Esophagus (tissue), 2 donors: Measurements from ENCODE around the gene NLGN1. TPM values are rescaled to one million over a fixed set of nuclear protein-coding genes. Genes with fewer than 3 reads are reported as not detected.

Experiments
- H3K27ac ChIP-seq, 2 donors: one replicate each; pipeline ENCODE4 v1.5.1; 2013; ENCODE audit warnings: low read depth in 2 of 2, mild to moderate bottlenecking in 2 of 2, inconsistent platforms in 1 of 2, low read length in 1 of 2, moderate library complexity in 1 of 2
- H3K27me3 ChIP-seq, 2 donors: one replicate each; pipeline ENCODE4 v1.6.1; 2013; ENCODE audit warnings: low read length in 2 of 2, control low read depth in 1 of 2, mild to moderate bottlenecking in 1 of 2; ENCODE audit not compliant: insufficient read depth in 2 of 2, control insufficient read depth in 1 of 2
- H3K36me3 ChIP-seq, 2 donors: one replicate each; pipeline ENCODE4 v1.6.1; 2013; ENCODE audit warnings: low read length in 1 of 2; ENCODE audit not compliant: control insufficient read depth in 2 of 2, insufficient read depth in 2 of 2
- H3K4me1 ChIP-seq, 2 donors: one replicate each; pipeline ENCODE4 v1.6.1; 2013; ENCODE audit warnings: low read length in 1 of 2; ENCODE audit not compliant: control insufficient read depth in 2 of 2, insufficient read depth in 2 of 2
- H3K4me3 ChIP-seq, 2 donors: one replicate each; pipeline ENCODE4 v1.5.1; 2013; ENCODE audit warnings: low read length in 2 of 2, mild to moderate bottlenecking in 2 of 2, low read depth in 1 of 2, moderate library complexity in 1 of 2
- H3K9me3 ChIP-seq, 2 donors: one replicate each; pipeline ENCODE4 v1.6.1; 2013; ENCODE audit warnings: mild to moderate bottlenecking in 2 of 2, low read depth in 1 of 2, low read length in 1 of 2, moderate library complexity in 1 of 2; ENCODE audit not compliant: control insufficient read depth in 2 of 2, insufficient read depth in 1 of 2
- WGBS, 2 donors: extraction: QIAGEN DNeasy Blood & Tissue Kit; methylation state at CpG; one replicate each; pipeline ENCODE4 v1.1.7; 2013; 5-methylcytosine and 5-hydroxymethylcytosine counted together
- polyA plus RNA-seq, 2 donors: library from polyadenylated mRNA; stranded (reverse); fragments of 200-250 nt; gene quantifications; one replicate each; pipeline ENCODE4 v1.2.3, GENCODE V29; 2013
- donor health status: healthy with polysubstance abuse.
- donor health status: Bipolar disorder and iron deficiency.

The NLGN1 gene
- polyA plus RNA-seq, 2 donors = 0.26 to 0.46 TPM

GRCh38 chr3:173780067-173780466, 382.5 kb downstream of the NLGN1 start:
- H3K4me1 ChIP-seq = no peaks in the 10 kb centered on the region
- H3K9me3 ChIP-seq = no peaks in the 10 kb centered on the region
- H3K36me3 ChIP-seq = no peaks in the 10 kb centered on the region
- WGBS, 2 donors = 76 to 85% methylated on average over 3 of the region's 3 CpGs
- H3K4me3 ChIP-seq = no peak overlapping the region
- no peak overlapping the region for H3K27ac ChIP-seq
- H3K27me3 ChIP-seq = no peaks in the 10 kb centered on the region

GRCh38 chr3:173785004-173785403, 387.5 kb downstream of the NLGN1 start:
- H3K36me3 ChIP-seq = no peaks in the 10 kb centered on the region
- no peak overlapping the region for H3K27ac ChIP-seq
- H3K27me3 ChIP-seq = no peaks in the 10 kb centered on the region
- no peak overlapping the region for H3K4me3 ChIP-seq
- H3K4me1 ChIP-seq = no peaks in the 10 kb centered on the region
- no peaks in the 10 kb centered on the region for H3K9me3 ChIP-seq
- WGBS, 2 donors = 71 to 77% methylated on average over 3 of the region's 3 CpGs

GRCh38 chr3:173789530-173790162, 392.1 kb downstream of the NLGN1 start:
- Histone ChIP-seq H3K4me1 (no peaks in the 10 kb centered on the region), H3K27me3 (no peaks in the 10 kb centered on the region), H3K9me3 (no peaks in the 10 kb centered on the region), H3K4me3 (no peak overlapping the region), H3K36me3 (no peaks in the 10 kb centered on the region), H3K27ac (no peak overlapping the region)
- 65 to 67% methylated on average over 2 of the region's 2 CpGs for WGBS, 2 donors

GRCh38 chr3:173793963-173794362, 396.4 kb downstream of the NLGN1 start:
- WGBS, 2 donors = 68 to 76% methylated on average over 2 of the region's 2 CpGs

GRCh38 chr3:173796405-173796804, 398.9 kb downstream of the NLGN1 start:
- H3K4me1 ChIP-seq = no peaks in the 10 kb centered on the region
- 75 to 83% methylated on average over 1 of the region's 1 CpG for whole genome bisulfite sequencing, 2 donors
- no peaks in the 10 kb centered on the region for H3K36me3 ChIP-seq
- no peak overlapping the region for H3K4me3 ChIP-seq
- no peak overlapping the region for H3K27ac ChIP-seq
- H3K27me3 ChIP-seq = no peaks in the 10 kb centered on the region
- H3K9me3 ChIP-seq = no peaks in the 10 kb centered on the region

More at GRCh38 chr3:173793963-173794362, 396.4 kb downstream of the NLGN1 start:
- Histone ChIP-seq H3K36me3 (no peaks in the 10 kb centered on the region), H3K4me3 (no peak overlapping the region), H3K4me1 (no peaks in the 10 kb centered on the region), H3K27me3 (no peaks in the 10 kb centered on the region), H3K27ac (no peak overlapping the region), H3K9me3 (no peaks in the 10 kb centered on the region)

- Histone ChIP-seq H3K27ac (no peak overlapping the region), H3K4me3 (no peak overlapping the region), H3K27me3 (no peaks in the 10 kb centered on the region), H3K4me1 (no peaks in the 10 kb centered on the region), H3K36me3 (no peaks in the 10 kb centered on the region), H3K9me3 (no peaks in the 10 kb centered on the region)
- 64 to 74% methylated on average over 3 of the region's 3 CpGs for WGBS, 2 donors
Observed at GRCh38 chr3:173796890-173797289, 399.3 kb downstream of the NLGN1 start.

- 71 to 75% methylated on average over 4 of the region's 4 CpGs for WGBS, 2 donors
- Histone ChIP-seq H3K27me3 (no peaks in the 10 kb centered on the region), H3K4me3 (no peak overlapping the region), H3K36me3 (no peaks in the 10 kb centered on the region), H3K27ac (no peak overlapping the region), H3K9me3 (no peaks in the 10 kb centered on the region), H3K4me1 (no peaks in the 10 kb centered on the region)
Observed at GRCh38 chr3:173799060-173799816, 401.7 kb downstream of the NLGN1 start.

- H3K4me3 ChIP-seq = no peak overlapping the region
- H3K9me3 ChIP-seq = no peaks in the 10 kb centered on the region
- WGBS, 2 donors = 70 to 85% methylated on average over 2 of the region's 2 CpGs
- no peaks in the 10 kb centered on the region for H3K36me3 ChIP-seq
- H3K27ac ChIP-seq = no peak overlapping the region
- H3K27me3 ChIP-seq = no peaks in the 10 kb centered on the region
- H3K4me1 ChIP-seq = no peaks in the 10 kb centered on the region
Observed at GRCh38 chr3:173800154-173800553, 402.6 kb downstream of the NLGN1 start.

GRCh38 chr3:173814809-173815208, 417.3 kb downstream of the NLGN1 start:
- Histone ChIP-seq H3K36me3 (no peaks in the 10 kb centered on the region), H3K9me3 (no peaks in the 10 kb centered on the region), H3K27me3 (no peaks in the 10 kb centered on the region), H3K27ac (no peak overlapping the region), H3K4me1 (no peaks in the 10 kb centered on the region), H3K4me3 (no peak overlapping the region)
- 88% methylated on average over 3 of the region's 3 CpGs for WGBS, 2 donors

GRCh38 chr3:173819368-173819767, 421.8 kb downstream of the NLGN1 start:
- H3K36me3 ChIP-seq = no peaks in the 10 kb centered on the region
- H3K4me3 ChIP-seq = no peak overlapping the region
- H3K9me3 ChIP-seq = no peaks in the 10 kb centered on the region
- H3K27me3 ChIP-seq = no peaks in the 10 kb centered on the region
- H3K27ac ChIP-seq = no peak overlapping the region
- no peaks in the 10 kb centered on the region for H3K4me1 ChIP-seq
- 78 to 80% methylated on average over 5 of the region's 5 CpGs for WGBS, 2 donors
